CD4-positive, alpha-beta memory T cell (primary cell): ENCODE measurements around the gene TNS1. TPM values are rescaled to one million over a fixed set of nuclear protein-coding genes. Genes with fewer than 3 reads are reported as not detected.

ENCODE experiments used
- CTCF ChIA-PET: fragments of 350-600 bp; sonication (Branson Sonifier 250); formaldehyde crosslinking; loops from one replicate; lab custom pipeline; 2021; ENCODE audit warnings: inconsistent platforms; ENCODE audit not compliant: partially characterized antibody; lab: Charles Lee
- POLR2A ChIA-PET: fragments of 350-600 bp; sonication (Branson Sonifier 250); formaldehyde crosslinking; loops from one replicate; lab custom pipeline; 2021; ENCODE audit not compliant: partially characterized antibody; lab: Charles Lee
- DNase-seq, 5 donors: peaks; one replicate each; pipeline versions ENCODE4 v3.0.0 to v3.0.0-alpha.2; 2020 to 2022; ENCODE audit warnings: mixed read lengths in 1 of 5
- H3K27ac ChIP-seq: one replicate; pipeline ENCODE4 v1.7.0; 2013; ENCODE audit warnings: low read depth, low read length
- H3K27me3 ChIP-seq: 2 replicates; pipeline ENCODE4 v1.7.0; 2013; ENCODE audit warnings: mild to moderate bottlenecking, low read length, moderate library complexity; ENCODE audit not compliant: insufficient read depth
- H3K36me3 ChIP-seq: 2 replicates; pipeline ENCODE4 v1.7.0; 2013; ENCODE audit warnings: mild to moderate bottlenecking, low read length, moderate library complexity; ENCODE audit not compliant: insufficient read depth
- H3K4me1 ChIP-seq: 2 replicates; pipeline ENCODE4 v1.7.0; 2013; ENCODE audit warnings: mild to moderate bottlenecking, low read length, moderate library complexity; ENCODE audit not compliant: insufficient read depth
- H3K4me3 ChIP-seq, 2 donors: one replicate each; pipeline ENCODE4 v1.7.0; 2013; ENCODE audit warnings: low read length in 2 of 2, mild to moderate bottlenecking in 1 of 2
- H3K9me3 ChIP-seq, 2 donors: one replicate each; pipeline ENCODE4 v1.7.0; 2013; ENCODE audit warnings: low read length in 2 of 2, control low read depth in 1 of 2; ENCODE audit not compliant: control insufficient read depth in 1 of 2
- H3K27ac Mint-ChIP-seq, 7 donors: one replicate each; pipeline ENCODE4 v1.8.0; 2020 to 2021; ENCODE audit warnings: mixed read lengths in 7 of 7, mild to moderate bottlenecking in 6 of 7, inconsistent platforms in 3 of 7, moderate library complexity in 3 of 7
- H3K27me3 Mint-ChIP-seq, 2 donors: one replicate each; pipeline ENCODE4 v1.8.0; 2020 to 2021; ENCODE audit warnings: mixed read lengths in 2 of 2
- H3K36me3 Mint-ChIP-seq, 2 donors: one replicate each; pipeline ENCODE4 v1.8.0; 2020 to 2021; ENCODE audit warnings: mixed read lengths in 2 of 2, inconsistent platforms in 1 of 2, mild to moderate bottlenecking in 1 of 2
- H3K4me1 Mint-ChIP-seq, 4 donors: one replicate each; pipeline ENCODE4 v1.8.0; 2020 to 2021; ENCODE audit warnings: mixed read lengths in 4 of 4, mild to moderate bottlenecking in 1 of 4
- H3K4me3 Mint-ChIP-seq, 8 donors: one replicate each; pipeline ENCODE4 v1.8.0; 2020 to 2021; ENCODE audit warnings: mixed read lengths in 8 of 8, mild to moderate bottlenecking in 7 of 8, moderate library complexity in 6 of 8, inconsistent platforms in 3 of 8
- H3K9me3 Mint-ChIP-seq, 8 donors: one replicate each; pipeline ENCODE4 v1.8.0; 2020 to 2021; ENCODE audit warnings: mixed read lengths in 8 of 8, mild to moderate bottlenecking in 5 of 8, inconsistent platforms in 3 of 8, moderate library complexity in 1 of 8
- intact Hi-C: fragments of 100-400 bp; cut with micrococcal nuclease; formaldehyde crosslinking; loops from one replicate; pipeline ENCODE4 v1.15.1; 2023
- polyA plus RNA-seq, 2 donors: library from polyadenylated mRNA; unstranded; fragments of 300-500 nt; fragmentation: Illumina TruSeq; gene quantifications; one replicate each; pipeline ENCODE4 v1.2.3, GENCODE V29; 2021
- total RNA-seq, 2 experiments: library from RNA; stranded (reverse); gene quantifications; one replicate each; pipeline ENCODE4 v1.2.3, GENCODE V29; 2021

The TNS1 gene
- total and polyA plus RNA-seq, 4 experiments from 2014 or later: 0.78 to 1.2 TPM; not detected in 2

DNA sequence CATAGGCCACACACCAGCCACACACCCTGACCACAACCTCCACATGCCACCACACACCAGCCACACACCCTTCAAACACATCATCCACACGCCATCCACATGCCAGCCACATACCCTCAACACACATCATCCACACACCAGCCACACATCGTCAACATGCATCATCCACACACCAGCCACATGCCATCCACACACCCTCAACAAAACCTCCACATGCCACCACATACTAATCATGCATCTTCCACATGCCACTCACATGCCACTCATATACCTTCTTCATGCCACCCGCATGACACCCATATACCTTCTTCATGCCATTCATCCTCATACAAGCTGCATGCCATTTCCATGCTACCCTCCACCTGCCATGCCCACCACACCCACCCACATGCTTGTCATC, 12.4 kb downstream of the TNS1 start:
- no peaks in the 10 kb centered on the region for H3K9me3 Mint-ChIP-seq
- CTCF ChIA-PET: interaction anchor here (0.8 kb wide), 1 partner anchor 9 kb away, joined by 5 read pairs; no protein-coding TSS in a partner anchor
- intact Hi-C loops: no loop called here

GRCh38 chr2:217989221-217989948, 13.4 kb downstream of the TNS1 start:
- Histone ChIP-seq H3K27me3 (no peaks in the 10 kb centered on the region), H3K27ac (no peak overlapping the region), H3K9me3 (no peaks in the 10 kb centered on the region), H3K36me3 (no peaks in the 10 kb centered on the region), H3K4me1 (no peaks in the 10 kb centered on the region), H3K4me3 (no peak overlapping the region)
- intact Hi-C loops: no loop called here
- ChIA-PET POLR2A (no interaction called here), CTCF (interaction anchor here (0.7 to 1.3 kb wide), 7 partner anchors 9 to 207 kb away, joined by 3 to 11 read pairs (median 3); no protein-coding TSS in a partner anchor)
- no peak for DNase-seq
- Mint-ChIP-seq H3K4me3 (no peak overlapping the region), H3K36me3 (no peaks in the 10 kb centered on the region), H3K27ac (no peak overlapping the region), H3K27me3 (peaks cover 2 to 6% of the 10 kb centered on the region in 2 donors), H3K4me1 (peaks cover 0 to 3% (median under 1%) of the 10 kb centered on the region in 4 donors), H3K9me3 (no peaks in the 10 kb centered on the region)

More for the DNA sequence above, 12.4 kb downstream of the TNS1 start:
- Mint-ChIP-seq H3K4me1 (peaks cover 0 to 3% (median under 1%) of the 10 kb centered on the region in 4 donors), H3K27ac (no peak overlapping the region), H3K36me3 (no peaks in the 10 kb centered on the region), H3K4me3 (no peak overlapping the region), H3K27me3 (peaks cover 2 to 6% of the 10 kb centered on the region in 2 donors)
- Histone ChIP-seq H3K27me3 (no peaks in the 10 kb centered on the region), H3K4me3 (no peak overlapping the region), H3K9me3 (no peaks in the 10 kb centered on the region), H3K27ac (no peak overlapping the region), H3K36me3 (no peaks in the 10 kb centered on the region), H3K4me1 (no peaks in the 10 kb centered on the region)
- POLR2A ChIA-PET: no interaction called here
- DNase-seq: no peak

- H3K36me3 Mint-ChIP-seq: no peaks in the 10 kb centered on the region
- peak overlapping the region in 1 of 7 donors; percentile 31 for H3K27ac Mint-ChIP-seq
- no peaks in the 10 kb centered on the region for H3K4me1 ChIP-seq
- no peak overlapping the region for H3K4me3 ChIP-seq
- DNase-seq: no peak
- H3K9me3 ChIP-seq: no peaks in the 10 kb centered on the region
- H3K36me3 ChIP-seq: no peaks in the 10 kb centered on the region
- POLR2A ChIA-PET: no interaction called here
- peaks cover 2 to 6% of the 10 kb centered on the region in 2 donors for H3K27me3 Mint-ChIP-seq
- H3K4me1 Mint-ChIP-seq: peaks cover 0 to 3% (median under 1%) of the 10 kb centered on the region in 4 donors
- H3K27ac ChIP-seq: no peak overlapping the region
- no peak overlapping the region for H3K4me3 Mint-ChIP-seq
- CTCF ChIA-PET: interaction anchor here (0.7 to 1.4 kb wide), 6 partner anchors 9 to 206 kb away, joined by 3 to 11 read pairs (median 3); no protein-coding TSS in a partner anchor
- H3K27me3 ChIP-seq: no peaks in the 10 kb centered on the region
- no peaks in the 10 kb centered on the region for H3K9me3 Mint-ChIP-seq
- intact Hi-C loops: loop anchor here (1.0 kb wide), 2 partner anchors 200 to 204 kb away; no protein-coding TSS in a partner anchor
These were observed 14.0 kb downstream of the TNS1 start for GRCh38 chr2:217988840-217989204.

DNA sequence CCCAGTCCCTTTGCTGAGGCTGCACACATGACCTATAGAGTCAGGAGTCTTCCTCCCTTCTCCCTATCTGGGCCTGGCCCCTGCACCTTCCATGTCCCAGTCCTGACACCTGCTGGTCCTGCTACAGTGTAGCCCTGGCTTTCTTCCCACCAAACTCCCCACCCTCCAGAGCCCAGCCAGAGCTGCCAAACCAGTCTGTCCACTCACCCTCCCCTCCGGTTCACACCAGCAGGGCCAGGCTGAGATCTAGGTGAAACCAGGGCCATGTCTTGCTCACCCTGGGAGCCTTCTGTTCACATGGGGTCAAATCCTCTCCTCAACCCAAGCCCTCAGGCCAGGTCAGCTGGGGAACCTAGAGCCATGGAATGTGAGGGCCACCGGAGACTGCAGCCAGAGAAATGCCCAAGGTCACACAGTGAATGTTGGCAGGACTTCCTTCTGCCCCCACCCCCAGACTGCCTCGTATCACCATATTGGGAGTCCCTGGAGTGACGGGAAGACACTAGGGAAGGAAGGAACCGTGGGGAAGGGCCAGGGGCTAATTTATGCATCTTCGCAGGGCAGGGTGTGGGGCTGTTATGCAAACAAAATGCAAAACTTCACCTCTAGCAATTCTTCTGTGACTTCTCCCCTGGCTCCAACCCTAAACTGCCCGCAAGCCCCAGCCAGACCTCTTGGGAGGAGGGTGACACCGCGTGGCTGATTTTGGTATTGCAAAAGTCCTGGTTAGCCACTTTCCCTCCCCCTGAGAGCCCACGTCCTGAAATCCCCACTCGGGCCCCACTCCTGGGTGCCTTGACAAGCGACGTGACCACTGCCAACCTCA, 14.6 kb downstream of the TNS1 start:
- ChIA-PET POLR2A (no interaction called here), CTCF (interaction anchor here (1.0 to 2.6 kb wide), 4 partner anchors 19 to 202 kb away, joined by 3 to 16 read pairs (median 3); no protein-coding TSS in a partner anchor)
- no peaks in the 10 kb centered on the region for H3K36me3 ChIP-seq
- H3K27ac Mint-ChIP-seq: no peak overlapping the region
- H3K27me3 ChIP-seq: no peaks in the 10 kb centered on the region
- no peaks in the 10 kb centered on the region for H3K36me3 Mint-ChIP-seq
- H3K4me3 ChIP-seq: no peak overlapping the region
- H3K4me1 ChIP-seq: no peaks in the 10 kb centered on the region
- no peaks in the 10 kb centered on the region for H3K9me3 Mint-ChIP-seq
- H3K9me3 ChIP-seq: no peaks in the 10 kb centered on the region
- H3K27ac ChIP-seq: no peak overlapping the region
- peaks cover 2 to 3% of the 10 kb centered on the region in 2 donors for H3K27me3 Mint-ChIP-seq
- intact Hi-C loops: loop anchor here (1.0 kb wide), 2 partner anchors 199 to 203 kb away; no protein-coding TSS in a partner anchor
- no peak overlapping the region for H3K4me3 Mint-ChIP-seq
- H3K4me1 Mint-ChIP-seq: peaks cover 0 to 3% (median 0%) of the 10 kb centered on the region in 4 donors
- DNase-seq: peak in 4 of 5 donors; percentile 10 to 32 (median 26)

DNA sequence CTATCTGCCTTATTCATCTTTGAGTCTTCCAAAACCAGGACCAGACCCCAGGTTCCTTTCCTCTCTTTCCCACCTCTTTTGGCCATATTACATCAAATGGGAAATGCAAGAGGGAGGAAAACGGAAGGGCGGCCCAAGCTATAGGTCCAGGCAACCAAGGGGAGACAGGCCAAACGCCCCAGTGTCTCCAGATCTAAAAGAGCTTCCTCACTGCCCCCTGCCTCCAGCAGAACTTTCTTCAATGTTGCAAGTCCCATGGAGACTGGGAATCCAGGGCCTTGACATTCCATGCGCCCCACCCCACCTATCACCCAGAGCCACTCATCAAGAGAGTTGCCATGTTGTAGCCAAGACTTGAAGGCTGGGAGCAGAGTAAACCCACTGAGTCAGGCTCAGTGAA, 15.4 kb downstream of the TNS1 start:
- no peaks in the 10 kb centered on the region for H3K36me3 ChIP-seq
- intact Hi-C loops: no loop called here
- no peaks in the 10 kb centered on the region for H3K9me3 ChIP-seq
- H3K4me1 Mint-ChIP-seq: peaks cover 0 to 3% (median 0%) of the 10 kb centered on the region in 4 donors
- no peaks in the 10 kb centered on the region for H3K4me1 ChIP-seq
- H3K4me3 Mint-ChIP-seq: no peak overlapping the region
- no peak overlapping the region for H3K27ac Mint-ChIP-seq
- H3K36me3 Mint-ChIP-seq: no peaks in the 10 kb centered on the region
- CTCF ChIA-PET: interaction anchor here (1.0 to 2.6 kb wide), 4 partner anchors 20 to 201 kb away, joined by 3 to 16 read pairs (median 3); no protein-coding TSS in a partner anchor
- no peak overlapping the region for H3K27ac ChIP-seq
- no peak overlapping the region for H3K4me3 ChIP-seq
- peaks cover 2 to 3% of the 10 kb centered on the region in 2 donors for H3K27me3 Mint-ChIP-seq
- H3K9me3 Mint-ChIP-seq: no peaks in the 10 kb centered on the region
- no peaks in the 10 kb centered on the region for H3K27me3 ChIP-seq
- POLR2A ChIA-PET: no interaction called here
- DNase-seq: no peak

DNA sequence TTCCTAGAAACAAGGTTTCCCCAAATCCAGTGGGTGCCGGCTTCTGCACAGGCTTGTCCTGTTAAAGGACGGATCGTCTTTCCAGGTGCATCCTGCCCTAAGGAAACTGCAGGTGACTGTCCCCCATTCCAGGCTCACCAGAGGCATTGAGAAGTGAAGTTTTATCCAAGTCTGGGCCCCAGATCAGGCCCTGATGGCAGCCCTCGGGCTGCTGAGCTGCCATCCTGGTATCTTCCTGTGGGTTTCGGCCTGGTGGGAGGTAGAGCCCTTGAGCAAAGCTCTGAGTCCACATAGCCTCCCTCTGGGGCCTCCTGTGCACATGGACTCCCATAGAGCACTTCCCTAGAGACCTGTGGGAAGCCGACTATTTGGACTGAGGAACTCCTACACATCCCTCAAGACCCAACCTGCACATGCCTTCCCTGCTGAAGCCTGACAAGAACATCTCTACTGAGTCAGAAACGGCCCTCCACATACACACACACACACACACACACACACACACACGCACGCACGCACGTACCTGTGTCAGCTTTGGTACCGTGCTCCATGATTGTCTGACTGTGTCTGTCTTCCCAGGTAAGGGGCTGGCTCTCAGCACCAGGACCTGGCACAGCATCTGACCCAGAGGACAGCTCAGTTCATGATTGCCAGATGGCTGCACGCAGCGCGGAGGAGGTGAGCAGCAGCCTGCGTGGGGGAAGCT, 16.4 kb downstream of the TNS1 start:
- intact Hi-C loops: no loop called here
- CTCF ChIA-PET: interaction anchor here (0.7 to 2.6 kb wide), 3 partner anchors 195 to 594 kb away, joined by 3 to 16 read pairs (median 4); no protein-coding TSS in a partner anchor

More for the DNA sequence above, 16.4 kb downstream of the TNS1 start:
- no peak overlapping the region for H3K4me3 ChIP-seq
- Mint-ChIP-seq H3K4me3 (no peak overlapping the region), H3K4me1 (peaks cover 0 to 3% (median 0%) of the 10 kb centered on the region in 4 donors), H3K27ac (peak overlapping the region in 1 of 7 donors; percentile 36), H3K27me3 (peaks cover 2 to 3% of the 10 kb centered on the region in 2 donors), H3K9me3 (no peaks in the 10 kb centered on the region), H3K36me3 (no peaks in the 10 kb centered on the region)
- POLR2A ChIA-PET: no interaction called here
- no peaks in the 10 kb centered on the region for H3K9me3 ChIP-seq
- H3K36me3 ChIP-seq: no peaks in the 10 kb centered on the region
- H3K27me3 ChIP-seq: no peaks in the 10 kb centered on the region
- H3K27ac ChIP-seq: no peak overlapping the region
- no peak for DNase-seq
- no peaks in the 10 kb centered on the region for H3K4me1 ChIP-seq
